ENCODE measurements around the gene MTHFD2L. TPM values are rescaled to one million over a fixed set of nuclear protein-coding genes. Genes with fewer than 3 reads are reported as not detected.

The MTHFD2L gene
- total and polyA plus RNA-seq, 9 of the 15 experiments (the other 6 are each of a cell fraction or from before 2014, with no cell fraction given), result 10.0 to 39.0 (median 26.0) TPM

DNA sequence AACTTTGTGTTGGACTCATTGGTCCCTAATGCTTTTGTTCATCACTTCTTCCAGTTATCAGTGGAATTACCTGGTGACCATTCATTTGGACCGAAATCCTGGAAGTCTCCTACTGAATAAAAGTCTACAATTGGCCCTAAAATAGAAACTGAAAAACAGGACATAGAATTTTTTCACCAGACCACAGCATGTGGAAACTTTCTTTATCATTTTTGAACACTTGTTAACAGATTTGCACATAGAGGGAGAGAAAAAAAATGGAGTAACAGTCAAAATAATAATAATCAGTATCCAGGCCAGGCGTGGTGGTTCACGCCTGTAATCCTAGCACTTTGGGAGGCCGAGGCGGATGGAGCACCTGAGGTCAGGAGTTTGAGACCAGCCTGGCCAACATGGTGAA lies 157.5 kb downstream of the MTHFD2L start:
- no peaks in the 10 kb centered on the region for H4K20me1 ChIP-seq (replicated peaks; ENCODE audit: control insufficient read depth, insufficient read depth, low read length)
- in situ Hi-C loops (cut with MboI) (loop anchor here (10.0 kb wide), 1 partner anchor 219 kb away; no protein-coding TSS in a partner anchor), intact Hi-C loops (cut with micrococcal nuclease) (no loop called here)
- BruUV-seq (replicated peaks), result no TSS peak
- no peak overlapping the region for H3K27ac ChIP-seq (ENCODE audit: extremely low read depth, low read depth, low read length)
- no peak overlapping the region for H3K9ac ChIP-seq (ENCODE audit: insufficient read depth in 1 of 2, low read depth in 2 of 2, low read length in 2 of 2)
- 79% methylated on average over 5 of the region's 5 CpGs for WGBS (ENCODE audit: insufficient coverage, low coverage, missing lambda C conversion rate)
- ChIA-PET CTCF (ENCODE audit: low intra/inter-chr PET ratio) (no interaction called here), POLR2A (no interaction called here)
- peaks cover 95% of the 10 kb centered on the region for H3K79me2 ChIP-seq (ENCODE audit: control insufficient read depth, insufficient read depth, low read length)
- FAIRE-seq (no peak), DNase-seq (ENCODE audit: extremely low read depth in 1 of 4, low spot score in 3 of 4) (no peak), ATAC-seq (no peak)
- no peak overlapping the region for H3K4me2 ChIP-seq (ENCODE audit: insufficient read depth, low read length)
- no peak overlapping the region for H3K4me3 ChIP-seq
- no peaks in the 10 kb centered on the region for H3K9me3 ChIP-seq (replicated peaks; ENCODE audit: control insufficient read depth, insufficient read depth, low read depth, low read length)
- no peaks in the 10 kb centered on the region for H3K27me3 ChIP-seq (ENCODE audit: control insufficient read depth in 2 of 2, insufficient read depth in 2 of 2, low read length in 2 of 2)
- H3K36me3 ChIP-seq (ENCODE audit: control insufficient read depth, insufficient read depth, low read length), result peaks cover 30% of the 10 kb centered on the region; the same call in 2 of the 3 replicates
- TF ChIP-seq TCF3 (CRISPR knock-in tag; IDR thresholded peaks at IDR 0.05) (0 out of 2 replicates have a peak, but pooled peaks have one; percentile 23), PTBP1 (IDR thresholded peaks at IDR 0.05; ENCODE audit: low read depth, low read length) (no peak), HSF4 (CRISPR knock-in tag; IDR thresholded peaks at IDR 0.05; ENCODE audit: borderline replicate concordance) (no peak), GABPB2 (CRISPR knock-in tag; conservative IDR thresholded peaks at IDR 0.05) (no peak), POLR2A (conservative IDR thresholded peaks at IDR 0.05) (no peak), NBN (IDR thresholded peaks at IDR 0.05; ENCODE audit: low read depth) (no peak), U2AF2 (optimal IDR thresholded peaks at IDR 0.05; ENCODE audit: low read depth, low read length) (no peak)
- TF ChIP-seq, protein P1, sequence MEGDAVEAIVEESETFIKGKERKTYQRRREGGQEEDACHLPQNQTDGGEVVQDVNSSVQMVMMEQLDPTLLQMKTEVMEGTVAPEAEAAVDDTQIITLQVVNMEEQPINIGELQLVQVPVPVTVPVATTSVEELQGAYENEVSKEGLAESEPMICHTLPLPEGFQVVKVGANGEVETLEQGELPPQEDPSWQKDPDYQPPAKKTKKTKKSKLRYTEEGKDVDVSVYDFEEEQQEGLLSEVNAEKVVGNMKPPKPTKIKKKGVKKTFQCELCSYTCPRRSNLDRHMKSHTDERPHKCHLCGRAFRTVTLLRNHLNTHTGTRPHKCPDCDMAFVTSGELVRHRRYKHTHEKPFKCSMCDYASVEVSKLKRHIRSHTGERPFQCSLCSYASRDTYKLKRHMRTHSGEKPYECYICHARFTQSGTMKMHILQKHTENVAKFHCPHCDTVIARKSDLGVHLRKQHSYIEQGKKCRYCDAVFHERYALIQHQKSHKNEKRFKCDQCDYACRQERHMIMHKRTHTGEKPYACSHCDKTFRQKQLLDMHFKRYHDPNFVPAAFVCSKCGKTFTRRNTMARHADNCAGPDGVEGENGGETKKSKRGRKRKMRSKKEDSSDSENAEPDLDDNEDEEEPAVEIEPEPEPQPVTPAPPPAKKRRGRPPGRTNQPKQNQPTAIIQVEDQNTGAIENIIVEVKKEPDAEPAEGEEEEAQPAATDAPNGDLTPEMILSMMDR (IDR thresholded peaks at IDR 0.05 in 2 of 3, conservative IDR thresholded peaks at IDR 0.05 in 1 of 3; ENCODE audit: insufficient read depth in 2 of 3, low read depth in 1 of 3, low read length in 3 of 3), result no peak
- no peaks in the 10 kb centered on the region for H3K9me1 ChIP-seq (ENCODE audit: control insufficient read depth, insufficient read depth, low read length)
- H3K4me1 ChIP-seq (replicated peaks in 1 of 2; ENCODE audit: control insufficient read depth in 2 of 2, insufficient read depth in 2 of 2, low read length in 2 of 2), result no peaks in the 10 kb centered on the region; a peak in 1 of 5 replicates
- H2AFZ ChIP-seq (ENCODE audit: low read depth, low read length), result no peak overlapping the region

Data from K562 (cell line).